HepG2 (cell line): ENCODE measurements around the gene LIFR. TPM values are rescaled to one million over a fixed set of nuclear protein-coding genes. Genes with fewer than 3 reads are reported as not detected.

Experiments used
- AHDC1 ChIP-seq: sonication (generic); formaldehyde crosslinking; IDR thresholded peaks from 2 replicates; pipeline ENCODE4 v1.5.1; 2020; ENCODE audit warnings: mild to moderate bottlenecking, missing genetic modification reagents, borderline replicate concordance
- DR1 ChIP-seq: sonication (generic); formaldehyde crosslinking; IDR thresholded peaks from 2 replicates; pipeline ENCODE4 v1.8.0; 2021; ENCODE audit warnings: mild to moderate bottlenecking, missing genetic modification reagents, inconsistent platforms
- EP300 ChIP-seq, 3 experiments: sonication (generic) in 1 of 3; formaldehyde crosslinking in 1 of 3; IDR thresholded peaks; 2 replicates each; pipeline versions ENCODE4 v1.5.1 to v1.6.1; 2011 to 2020; ENCODE audit warnings: low read depth in 2 of 3, low read length in 2 of 3, borderline replicate concordance in 1 of 3, improper control_type of control experiment in 1 of 3, mild to moderate bottlenecking in 1 of 3, missing genetic modification reagents in 1 of 3, moderate library complexity in 1 of 3
- KDM3A ChIP-seq: IDR thresholded peaks from 2 replicates; pipeline ENCODE4 v1.6.1; 2018; ENCODE audit warnings: low read depth, missing compliant biosample characterization
- NR2F1 ChIP-seq, 2 experiments: fragments of 450-650 bp in 1 of 2; formaldehyde crosslinking in 1 of 2; IDR thresholded peaks; 2 replicates each; pipeline versions ENCODE4 v1.5.0 to v1.6.1; 2016 to 2020; ENCODE audit warnings: mild to moderate bottlenecking in 1 of 2, missing compliant biosample characterization in 1 of 2, missing genetic modification reagents in 1 of 2, moderate library complexity in 1 of 2
- PAXIP1 ChIP-seq: sonication (generic); formaldehyde crosslinking; conservative IDR thresholded peaks from 2 replicates; pipeline ENCODE4 v1.4.0; 2020; ENCODE audit warnings: mild to moderate bottlenecking, missing genetic modification reagents, moderate library complexity
- RXRA ChIP-seq: sonication (generic); formaldehyde crosslinking; IDR thresholded peaks from 2 replicates; pipeline ENCODE4 v1.5.1; 2020; ENCODE audit warnings: missing genetic modification reagents
- SMAD1 ChIP-seq: sonication (generic); formaldehyde crosslinking; IDR thresholded peaks from 2 replicates; pipeline ENCODE4 v1.4.0; 2020; ENCODE audit warnings: missing genetic modification reagents, low read depth, mild to moderate bottlenecking, borderline replicate concordance
- SRSF4 ChIP-seq: fragments of 200-400 bp; formaldehyde crosslinking; IDR thresholded peaks from one replicate; pipeline ENCODE4 v1.6.1; 2018; ENCODE audit warnings: mild to moderate bottlenecking, low read depth, low read length, moderate library complexity; ENCODE audit not compliant: poor library complexity, severe bottlenecking
- TBL1XR1 ChIP-seq: fragments of 150-350 bp; IDR thresholded peaks from 2 replicates; pipeline ENCODE4 v1.6.1; 2014; ENCODE audit warnings: borderline replicate concordance, low read length; ENCODE audit not compliant: partially characterized antibody
- ZBTB33 ChIP-seq: sonication (generic); formaldehyde crosslinking; IDR thresholded peaks from 2 replicates; pipeline ENCODE4 v1.4.0; 2020; ENCODE audit warnings: missing genetic modification reagents
- ZNF124 ChIP-seq: sonication (generic); formaldehyde crosslinking; IDR thresholded peaks from 2 replicates; pipeline ENCODE4 v1.4.0; 2020; ENCODE audit warnings: missing genetic modification reagents
- ZNF431 ChIP-seq: sonication (generic); formaldehyde crosslinking; IDR thresholded peaks from 2 replicates; pipeline ENCODE4 v1.9.0; 2022; ENCODE audit warnings: missing genetic modification reagents, low read depth, mild to moderate bottlenecking, borderline replicate concordance
- ZSCAN29 ChIP-seq: sonication (generic); formaldehyde crosslinking; conservative IDR thresholded peaks from 2 replicates; pipeline ENCODE4 v1.4.0; 2020; ENCODE audit warnings: mild to moderate bottlenecking, missing genetic modification reagents
- ZSCAN5A ChIP-seq: sonication (generic); formaldehyde crosslinking; IDR thresholded peaks from 2 replicates; pipeline ENCODE4 v1.8.0; 2022; ENCODE audit warnings: mild to moderate bottlenecking, missing genetic modification reagents, borderline replicate concordance
- polyA plus RNA-seq, 8 experiments: library from polyadenylated mRNA; depleted of rRNA in 3 of 8; stranded (reverse) in 7 of 8; unstranded in 1 of 8; fragments of >200 nt; fragmentation: Illumina TruSeq in 4 of 8; extraction: Trizol in 4 of 8; gene quantifications; 2 replicates each; pipeline versions ENCODE4 v1.2.1 to v1.2.3, GENCODE V29; 2011 to 2016; ENCODE audit warnings: low read depth in 4 of 8, missing spikeins in 1 of 8, mixed read lengths in 1 of 8; ENCODE audit not compliant: insufficient read depth in 1 of 8
- total RNA-seq, 5 experiments: library from RNA; depleted of rRNA; stranded (reverse); fragments of >200 nt; fragmentation: Illumina TruSeq; extraction: Trizol; gene quantifications; 2 replicates each; pipeline ENCODE4 v1.2.3, GENCODE V29; 2016; ENCODE audit warnings: low read depth in 1 of 5

LIFR gene
- total and polyA plus RNA-seq, 2 of the 13 experiments (the other 11 are each of a cell fraction or from before 2014, with no cell fraction given): 6.3 to 25.2 TPM

- no peak for TF ChIP-seq TBL1XR1
- TF ChIP-seq ZNF431 (CRISPR knock-in tag): no peak
- peak in 1 of 2 experiments; percentile 35; a peak in 1 of 4 replicates for TF ChIP-seq EP300 (IDR thresholded peaks at IDR 0.05; ENCODE audit: low read depth in 2 of 2, low read length in 2 of 2)
- TF ChIP-seq EP300 (CRISPR knock-in tag; IDR thresholded peaks at IDR 0.05; ENCODE audit: borderline replicate concordance): no peak
- TF ChIP-seq KDM3A (CRISPR knock-in tag): no peak
- TF ChIP-seq SMAD1 (CRISPR knock-in tag): no peak
- TF ChIP-seq SRSF4: no peak
- TF ChIP-seq ZSCAN29: 0 out of 2 replicates have a peak, but pooled peaks have one; percentile 53
- TF ChIP-seq NR2F1 (CRISPR knock-in tag; IDR thresholded peaks at IDR 0.05): no peak
- no peak for TF ChIP-seq DR1 (CRISPR knock-in tag)
- no peak for TF ChIP-seq ZNF124 (CRISPR knock-in tag)
- 0 out of 2 replicates have a peak, but pooled peaks have one; percentile 46 for TF ChIP-seq AHDC1
- TF ChIP-seq ZBTB33: no peak
- TF ChIP-seq PAXIP1: peak; percentile 25; the same call in 1 of the 2 replicates
- no peak for TF ChIP-seq RXRA
- no peak for TF ChIP-seq ZSCAN5A
Measured at GRCh38 chr5:38535248-38535750, 21.1 kb downstream of the LIFR start (continued).
